HEK293 (cell line): Measurements from ENCODE around the gene USP24.

ENCODE experiments used
- CTCF ChIA-PET: fragments of 350-600 bp; formaldehyde crosslinking; extraction: SDS; loops from one replicate; lab custom pipeline; 2021; ENCODE audit warnings: antibody characterized with exemption; lab: Yijun Ruan, JAX
- POLR2A ChIA-PET: fragments of 300-600 bp; formaldehyde crosslinking; extraction: SDS; loops from one replicate; lab custom pipeline; 2020; ENCODE audit warnings: antibody characterized with exemption, inconsistent platforms; lab: Yijun Ruan, JAX
- H3K27ac ChIP-seq: fragments of 200-500 bp; sonication (Bioruptor generic); 2 replicates; pipeline ENCODE4 v1.5.1; 2014; ENCODE audit warnings: low read depth, low read length, control low read depth, inconsistent platforms; ENCODE audit errors: extremely low read depth
- H3K36me3 ChIP-seq, 2 experiments: fragments of 200-500 bp in 1 of 2; sonication (Bioruptor generic) in 1 of 2; 1 replicate in 1 of 2; 2 replicates in 1 of 2; pipeline ENCODE4 v1.5.1; 2014 to 2017; ENCODE audit warnings: inconsistent platforms in 2 of 2, low read length in 2 of 2; ENCODE audit not compliant: control insufficient read depth in 2 of 2, insufficient read depth in 1 of 2
- H3K4me1 ChIP-seq: fragments of 200-500 bp; sonication (Bioruptor generic); 2 replicates; pipeline ENCODE4 v1.5.1; 2014; ENCODE audit warnings: mild to moderate bottlenecking, low read length, inconsistent platforms; ENCODE audit not compliant: control insufficient read depth, insufficient read depth
- H3K4me3 ChIP-seq: 2 replicates; pipeline ENCODE4 v1.5.1; 2011; ENCODE audit warnings: low read depth, mild to moderate bottlenecking, control low read depth, low read length, moderate library complexity
- H3K9me3 ChIP-seq: fragments of 200-500 bp; sonication (Bioruptor generic); 2 replicates; pipeline ENCODE4 v1.5.1; 2014; ENCODE audit warnings: low read depth, low read length, inconsistent platforms; ENCODE audit not compliant: control insufficient read depth, insufficient read depth
- BCL11B ChIP-seq: fragments of 450-650 bp; formaldehyde crosslinking; IDR thresholded peaks from 2 replicates; pipeline ENCODE4 v1.5.1; 2016; ENCODE audit warnings: low read depth, missing biosample characterization, missing genetic modification characterization
- KLF1 ChIP-seq: fragments of 450-650 bp; formaldehyde crosslinking; IDR thresholded peaks from 2 replicates; pipeline ENCODE4 v1.5.1; 2016; ENCODE audit warnings: missing biosample characterization, missing genetic modification characterization
- KLF10 ChIP-seq: fragments of 450-650 bp; IDR thresholded peaks from 2 replicates; pipeline ENCODE4 v1.5.1; 2018; ENCODE audit warnings: missing biosample characterization, mild to moderate bottlenecking, missing genetic modification characterization
- KLF7 ChIP-seq: fragments of 450-650 bp; formaldehyde crosslinking; IDR thresholded peaks from 2 replicates; pipeline ENCODE4 v1.5.1; 2016; ENCODE audit warnings: missing biosample characterization, missing genetic modification characterization, borderline replicate concordance
- MEIS1 ChIP-seq: sonication (generic); formaldehyde crosslinking; IDR thresholded peaks from 2 replicates; pipeline ENCODE4 v1.8.1; 2022; ENCODE audit warnings: missing genetic modification reagents, mild to moderate bottlenecking, borderline replicate concordance
- PRDM10 ChIP-seq: fragments of 450-650 bp; formaldehyde crosslinking; IDR thresholded peaks from 2 replicates; pipeline ENCODE4 v1.5.1; 2016; ENCODE audit warnings: missing biosample characterization, missing genetic modification characterization
- TRIM28 ChIP-seq: IDR thresholded peaks from 2 replicates; pipeline ENCODE4 v1.6.1; 2011; ENCODE audit warnings: low read length, control low read depth, borderline replicate concordance
- ZBTB10 ChIP-seq: fragments of 450-650 bp; formaldehyde crosslinking; IDR thresholded peaks from 2 replicates; pipeline ENCODE4 v1.5.1; 2016; ENCODE audit warnings: missing biosample characterization, missing genetic modification characterization
- ZBTB11 ChIP-seq: fragments of 450-650 bp; formaldehyde crosslinking; conservative IDR thresholded peaks from 2 replicates; pipeline ENCODE4 v1.5.1; 2016; ENCODE audit warnings: low read depth, missing biosample characterization, missing genetic modification characterization
- ZNF121 ChIP-seq: fragments of 450-650 bp; formaldehyde crosslinking; IDR thresholded peaks from 2 replicates; pipeline ENCODE4 v1.5.1; 2016; ENCODE audit warnings: missing biosample characterization, missing genetic modification characterization
- ZNF175 ChIP-seq: fragments of 450-650 bp; formaldehyde crosslinking; IDR thresholded peaks from 2 replicates; pipeline ENCODE4 v1.5.1; 2016; ENCODE audit warnings: missing biosample characterization, missing genetic modification characterization
- ZNF184 ChIP-seq: fragments of 450-650 bp; IDR thresholded peaks from 2 replicates; pipeline ENCODE4 v1.5.1; 2018; ENCODE audit warnings: missing biosample characterization, mild to moderate bottlenecking, missing genetic modification characterization
- ZNF324 ChIP-seq: fragments of 450-650 bp; formaldehyde crosslinking; IDR thresholded peaks from 2 replicates; pipeline ENCODE4 v1.5.1; 2016; ENCODE audit warnings: missing biosample characterization, missing genetic modification characterization
- ZNF558 ChIP-seq: fragments of 450-650 bp; formaldehyde crosslinking; IDR thresholded peaks from 2 replicates; pipeline ENCODE4 v1.5.1; 2016; ENCODE audit warnings: missing biosample characterization, missing genetic modification characterization
- ZNF701 ChIP-seq: fragments of 450-650 bp; formaldehyde crosslinking; IDR thresholded peaks from 2 replicates; pipeline ENCODE4 v1.5.1; 2016; ENCODE audit warnings: missing biosample characterization, missing genetic modification characterization

The USP24 gene

GRCh38 chr1:55148676-55149075, 66.5 kb downstream of the USP24 start:
- ChIA-PET CTCF (interaction anchor here (0.7 to 1.3 kb wide), 4 partner anchors 9 to 1041 kb away, joined by 3 to 8 read pairs (median 4); no protein-coding TSS in a partner anchor), POLR2A (no interaction called here)
- Histone ChIP-seq H3K36me3 (peaks cover 33 to 67% of the 10 kb centered on the region in 2 experiments), H3K9me3 (no peaks in the 10 kb centered on the region), H3K4me3 (no peak overlapping the region), H3K27ac (no peak overlapping the region), H3K4me1 (no peaks in the 10 kb centered on the region)
- no peak for TF ChIP-seq PRDM10
- TF ChIP-seq TRIM28: no peak
- no peak for TF ChIP-seq KLF7 (tag by site-specific recombination)
- TF ChIP-seq ZNF184 (tag by site-specific recombination): no peak
- TF ChIP-seq ZBTB10 (tag by site-specific recombination): no peak
- TF ChIP-seq BCL11B (tag by site-specific recombination): no peak

GRCh38 chr1:55147524-55147923, 67.6 kb downstream of the USP24 start:
- Histone ChIP-seq H3K36me3 (peaks cover 33 to 71% of the 10 kb centered on the region in 2 experiments), H3K4me3 (no peak overlapping the region), H3K27ac (no peak overlapping the region), H3K4me1 (no peaks in the 10 kb centered on the region), H3K9me3 (no peaks in the 10 kb centered on the region)
- ChIA-PET CTCF (interaction anchor here (0.7 to 1.5 kb wide), 3 partner anchors 130 to 1725 kb away, joined by 3 to 5 read pairs (median 4); no protein-coding TSS in a partner anchor), POLR2A (no interaction called here)
- TF ChIP-seq KLF10 (tag by site-specific recombination) (no peak), ZNF175 (tag by site-specific recombination) (no peak), ZNF121 (tag by site-specific recombination) (no peak), ZNF558 (tag by site-specific recombination) (no peak), ZNF701 (no peak), KLF1 (no peak), ZBTB11 (tag by site-specific recombination) (no peak), MEIS1 (no peak), ZNF324 (no peak), TRIM28 (no peak)
